GM18517 (cell line): ENCODE measurements around the gene DAB2IP.

Experiments used
- ATAC-seq: cut with Tn5 transposase; IDR thresholded peaks from one replicate; pipeline ENCODE4 v1.9.1; 2021; ENCODE audit warnings: mild to moderate bottlenecking, moderate library complexity; ENCODE audit not compliant: unreplicated experiment

The DAB2IP gene

DNA sequence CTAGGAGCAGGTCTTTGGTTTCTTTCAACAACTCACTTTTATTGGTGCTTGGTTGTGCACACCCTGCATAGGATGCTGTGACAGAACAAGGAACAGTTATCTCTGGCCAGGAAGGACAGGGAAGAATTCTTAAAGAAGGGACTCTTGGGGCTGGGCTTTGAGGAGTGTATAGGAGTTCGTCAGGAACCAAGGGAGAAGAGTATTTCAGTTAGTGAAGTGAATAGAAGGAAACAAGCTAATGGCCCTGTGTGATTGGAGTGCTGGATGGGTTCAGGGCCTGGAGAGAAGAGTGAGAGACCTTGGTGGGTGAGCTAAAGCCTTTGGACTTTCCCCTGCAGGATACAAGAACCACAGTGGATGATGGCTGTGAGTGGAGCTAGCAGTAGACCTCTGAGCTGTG is 32.2 kb downstream of the DAB2IP start:
- no peak for ATAC-seq

DNA sequence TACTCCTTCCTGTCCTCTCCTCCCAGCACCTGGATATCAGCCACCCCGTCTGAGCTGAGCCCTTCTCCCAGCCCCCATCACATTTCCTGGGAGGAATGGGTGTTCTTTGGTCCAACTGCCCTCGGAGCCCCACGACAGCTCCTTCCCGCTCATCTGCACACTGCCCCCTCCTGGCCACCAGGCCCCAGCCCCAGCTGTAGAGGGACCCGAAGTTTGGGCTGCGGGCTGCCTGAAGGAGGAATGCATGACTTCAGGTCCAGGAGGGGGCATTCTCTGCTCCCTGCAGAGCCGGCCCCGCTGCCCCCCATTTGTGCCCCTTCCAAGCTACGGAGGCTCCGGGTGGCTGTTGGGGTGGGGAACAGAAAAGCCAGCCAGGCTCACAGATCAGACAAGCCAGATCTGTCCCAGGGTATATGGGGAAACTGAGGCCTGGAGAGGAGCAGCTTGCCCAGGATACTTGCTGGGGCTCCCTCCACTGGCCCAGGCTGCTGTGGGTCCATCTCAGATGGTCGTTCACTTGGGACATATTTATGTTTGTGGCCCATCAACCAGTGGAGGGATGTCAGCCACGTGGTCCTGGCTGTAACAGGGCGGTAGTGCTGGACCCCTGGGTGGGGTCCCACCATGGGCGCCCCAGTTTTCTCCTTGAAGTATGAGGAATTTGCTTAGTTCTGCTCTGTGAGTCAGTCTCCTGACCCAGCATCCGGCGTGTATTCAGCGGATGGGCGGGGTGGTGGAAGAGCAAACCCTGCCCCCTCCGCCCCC is 33.1 kb downstream of the DAB2IP start:
- ATAC-seq: no peak

DNA sequence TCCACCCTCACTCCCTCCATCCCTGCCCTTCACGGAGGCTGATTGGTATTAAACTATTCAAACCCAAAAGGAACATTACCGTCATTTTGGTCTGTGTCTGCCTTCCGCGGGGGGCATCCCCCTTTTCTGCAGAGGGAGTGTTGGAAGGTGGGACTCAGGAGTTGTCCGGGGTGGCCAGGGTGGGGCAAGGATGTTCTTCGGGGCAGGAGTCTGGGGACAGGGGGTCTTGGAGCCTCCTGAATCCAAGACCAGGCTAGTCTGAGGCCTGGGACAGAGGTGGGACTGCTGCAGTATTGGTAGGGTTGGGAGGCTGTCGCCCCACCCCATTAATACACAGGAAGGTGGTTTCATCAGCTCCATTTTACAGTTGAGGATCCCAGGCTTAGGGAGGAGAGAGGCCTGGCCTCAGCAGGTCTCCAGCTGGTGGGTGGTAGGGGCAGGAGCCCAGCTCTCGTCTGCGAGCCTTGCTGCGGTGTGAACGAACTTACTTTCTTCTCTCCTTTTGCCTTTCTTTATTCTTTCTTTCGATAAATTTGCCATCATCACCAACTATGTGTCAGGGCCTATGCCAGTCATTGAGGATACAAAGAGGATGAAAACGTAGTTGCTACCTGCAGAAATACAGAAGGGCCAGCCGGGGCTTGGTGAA is 33.8 kb downstream of the DAB2IP start:
- ATAC-seq: no peak

DNA sequence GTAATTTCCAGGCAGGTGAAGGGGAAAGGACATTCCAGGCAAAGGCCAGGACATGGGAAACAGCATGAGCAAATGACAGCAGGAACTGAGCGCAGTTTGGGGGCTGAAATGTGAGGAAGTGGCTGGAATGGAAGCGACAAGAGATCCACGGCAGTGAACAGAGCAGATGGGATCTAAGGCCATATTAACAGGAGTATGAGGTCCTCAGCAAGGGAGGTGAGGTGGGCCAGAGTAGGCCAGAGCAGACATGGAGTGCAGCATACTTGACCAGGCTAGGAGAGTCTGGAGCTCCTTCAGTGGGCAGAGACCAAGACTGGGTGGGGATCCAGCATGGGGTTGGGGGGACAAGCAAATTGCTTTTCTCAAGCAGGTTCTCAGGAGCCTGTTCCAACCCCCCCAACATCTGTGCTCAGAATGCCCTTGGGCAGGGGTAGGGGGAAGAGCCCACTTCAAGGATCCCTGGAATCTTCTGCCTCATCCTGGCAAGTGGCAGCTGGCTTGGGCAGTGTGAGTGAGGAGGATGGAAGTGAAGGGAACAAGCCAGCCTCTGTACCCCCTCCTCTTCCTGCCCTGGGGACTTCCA is 34.5 kb downstream of the DAB2IP start:
- ATAC-seq: no peak

DNA sequence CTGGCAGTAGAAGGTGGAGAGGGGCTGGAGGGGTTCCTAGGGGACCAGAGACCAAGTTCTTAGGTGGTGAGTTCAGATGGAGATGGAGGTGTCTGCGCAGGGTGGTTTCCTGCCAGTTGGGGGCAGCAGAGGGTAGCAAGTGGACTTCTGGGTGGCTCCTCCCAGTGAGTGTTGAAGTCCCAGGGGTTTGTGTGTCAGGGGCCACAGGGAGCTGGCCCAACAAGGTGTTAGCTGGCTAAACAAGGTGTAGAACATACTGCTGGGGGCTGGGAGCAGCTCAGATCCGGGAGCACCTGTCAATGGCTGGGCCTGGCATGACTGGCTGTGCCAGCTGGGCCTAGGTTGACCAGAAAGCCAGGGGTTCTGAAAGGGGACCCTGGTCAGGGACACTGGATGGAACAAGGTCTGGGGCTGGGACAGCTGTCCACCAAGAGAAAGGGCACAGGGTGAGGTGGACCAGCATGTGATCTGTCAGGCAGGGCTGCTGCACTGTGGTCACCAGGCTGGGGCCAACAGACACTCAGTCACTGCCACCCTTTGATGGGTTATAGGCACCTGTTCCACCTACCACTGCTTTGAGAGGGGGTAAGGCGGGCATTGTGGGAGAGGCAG is 35.6 kb downstream of the DAB2IP start:
- peak; percentile 49 for ATAC-seq

DNA sequence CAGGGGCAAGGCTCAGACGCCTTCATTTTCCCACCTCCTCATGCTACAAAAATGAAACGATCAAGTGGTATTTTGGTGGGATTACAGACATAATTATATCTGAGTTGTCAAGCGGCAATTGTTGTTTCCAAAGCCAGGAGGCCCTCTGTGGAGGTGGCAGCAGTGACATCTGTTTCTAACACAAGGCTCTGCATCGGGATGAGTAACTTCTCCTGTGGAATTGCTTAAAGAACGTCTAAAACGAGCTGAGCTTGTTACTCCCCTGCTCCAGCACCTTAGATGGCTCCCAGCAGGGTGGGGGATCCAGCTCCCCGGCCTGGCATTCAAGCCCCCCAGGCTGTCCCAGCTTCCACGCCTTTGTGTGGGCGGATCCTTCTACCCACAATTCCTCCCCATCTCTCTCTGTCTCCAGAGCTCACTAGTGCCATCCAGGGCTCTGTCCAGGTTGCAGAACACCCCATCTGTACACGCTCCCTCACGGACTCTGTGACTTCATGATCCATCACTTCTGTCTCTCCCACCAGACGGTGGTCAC is 36.8 kb downstream of the DAB2IP start:
- no peak for ATAC-seq

DNA sequence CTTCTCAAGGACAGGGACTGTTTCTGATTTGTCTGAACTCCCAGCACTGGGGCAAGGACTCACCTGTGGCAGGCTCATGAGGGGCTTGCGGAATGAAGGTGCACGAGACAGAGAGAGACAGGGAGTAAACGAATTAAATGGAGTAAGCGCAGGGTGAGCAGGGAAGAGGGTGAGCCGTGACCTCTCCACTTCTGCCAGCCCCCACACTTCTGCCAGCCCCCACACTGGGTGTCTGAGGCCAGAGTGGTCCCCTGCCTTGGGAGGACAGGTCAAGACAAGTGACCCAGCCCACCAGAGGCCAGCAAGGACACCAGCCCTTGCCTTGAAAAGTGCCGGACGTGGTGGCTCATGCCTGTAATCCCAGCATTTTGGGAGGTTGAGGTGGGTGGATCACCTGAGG is 37.2 kb downstream of the DAB2IP start:
- ATAC-seq: no peak

DNA sequence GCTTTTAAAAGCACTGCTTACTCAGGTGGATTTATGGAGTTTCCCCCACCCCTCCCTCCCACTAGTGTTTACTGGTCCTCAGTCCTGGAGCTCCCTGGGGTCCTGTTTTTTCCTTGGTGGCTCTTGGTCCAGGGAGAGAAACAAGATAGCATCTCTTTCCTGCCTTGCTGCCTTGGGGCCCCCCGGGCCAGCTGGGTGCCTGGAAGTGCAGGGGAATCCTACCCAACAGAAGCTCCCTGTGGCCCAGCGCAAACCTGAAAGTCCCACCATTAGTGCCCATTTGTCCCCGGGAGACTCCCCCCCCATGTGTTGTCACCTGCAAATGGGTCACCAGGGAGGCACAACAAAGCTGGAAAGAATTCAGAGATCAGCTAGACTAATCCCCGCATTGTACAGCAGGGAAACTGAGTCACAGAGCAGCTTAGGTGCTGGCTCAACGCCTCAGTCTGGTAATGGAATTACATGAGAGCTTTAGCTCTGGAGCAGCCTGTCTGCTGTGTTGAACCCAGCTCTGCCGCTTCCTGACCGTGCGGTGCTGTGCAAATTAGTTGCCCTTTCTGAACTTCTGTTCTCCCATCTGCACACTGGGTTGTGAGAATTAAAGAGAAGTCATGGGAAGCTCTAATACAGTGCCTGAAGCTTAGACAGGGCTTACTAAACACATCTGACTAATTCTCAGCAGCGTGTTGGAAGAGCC is 38.2 kb downstream of the DAB2IP start:
- no peak for ATAC-seq

DNA sequence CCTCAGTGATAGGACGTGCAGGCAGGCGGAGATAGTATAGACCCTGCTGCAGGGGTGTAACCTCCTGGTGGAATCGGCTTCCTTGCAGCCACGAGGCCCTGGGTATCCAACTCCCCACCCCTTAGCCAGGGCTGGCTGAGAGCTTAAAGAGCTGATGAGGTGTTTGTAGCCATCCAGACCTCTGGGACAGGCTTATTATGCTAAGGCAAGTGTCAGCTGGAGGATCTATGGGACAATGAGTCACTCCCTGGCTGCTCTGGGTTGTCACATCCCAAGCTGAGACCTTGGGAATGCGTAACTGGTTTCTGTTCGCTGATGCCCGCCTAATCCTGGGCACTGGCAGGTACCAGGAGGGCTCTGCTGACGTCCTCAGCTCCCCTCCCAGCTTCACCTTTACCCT is 38.9 kb downstream of the DAB2IP start:
- ATAC-seq: no peak

DNA sequence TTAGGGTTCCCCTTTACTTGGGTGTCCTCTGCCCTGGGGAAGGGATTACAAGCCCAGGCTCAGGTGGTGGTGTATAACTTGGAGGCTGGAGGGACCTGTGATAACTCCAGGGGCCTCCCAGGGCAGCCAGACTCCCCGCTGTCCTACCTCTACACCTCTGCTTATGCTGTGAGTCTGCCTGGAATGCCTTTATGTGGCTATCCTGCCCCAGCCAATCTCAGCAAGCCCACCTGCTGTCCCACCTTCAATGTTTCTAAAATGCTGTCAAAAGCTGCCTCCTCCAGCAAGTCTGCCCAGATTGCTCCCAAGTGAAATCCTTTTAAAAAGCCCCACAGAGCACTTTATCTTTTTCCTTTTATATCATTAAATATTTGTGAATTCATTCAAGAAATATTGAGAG is 39.3 kb downstream of the DAB2IP start:
- no peak for ATAC-seq

DNA sequence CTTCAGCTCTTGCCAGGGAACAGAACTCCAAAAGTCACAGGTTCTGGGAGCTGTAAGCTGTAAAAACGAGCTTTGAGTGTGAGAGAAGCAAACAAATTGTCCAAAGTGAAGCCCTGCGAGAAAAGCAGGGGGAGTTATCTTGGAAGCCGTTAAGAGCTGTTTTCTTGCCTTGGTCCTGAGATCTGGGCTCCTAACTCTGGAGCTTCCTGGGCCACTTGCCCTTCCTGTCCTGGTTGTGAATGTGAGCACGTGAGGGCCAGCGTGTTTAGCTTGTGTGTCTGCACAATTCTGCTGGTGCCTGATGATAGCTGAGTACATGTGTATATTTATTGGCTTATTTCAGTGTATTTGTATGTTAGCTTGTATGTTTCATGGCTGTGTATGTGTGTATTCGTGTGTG is 40.5 kb downstream of the DAB2IP start:
- no peak for ATAC-seq

DNA sequence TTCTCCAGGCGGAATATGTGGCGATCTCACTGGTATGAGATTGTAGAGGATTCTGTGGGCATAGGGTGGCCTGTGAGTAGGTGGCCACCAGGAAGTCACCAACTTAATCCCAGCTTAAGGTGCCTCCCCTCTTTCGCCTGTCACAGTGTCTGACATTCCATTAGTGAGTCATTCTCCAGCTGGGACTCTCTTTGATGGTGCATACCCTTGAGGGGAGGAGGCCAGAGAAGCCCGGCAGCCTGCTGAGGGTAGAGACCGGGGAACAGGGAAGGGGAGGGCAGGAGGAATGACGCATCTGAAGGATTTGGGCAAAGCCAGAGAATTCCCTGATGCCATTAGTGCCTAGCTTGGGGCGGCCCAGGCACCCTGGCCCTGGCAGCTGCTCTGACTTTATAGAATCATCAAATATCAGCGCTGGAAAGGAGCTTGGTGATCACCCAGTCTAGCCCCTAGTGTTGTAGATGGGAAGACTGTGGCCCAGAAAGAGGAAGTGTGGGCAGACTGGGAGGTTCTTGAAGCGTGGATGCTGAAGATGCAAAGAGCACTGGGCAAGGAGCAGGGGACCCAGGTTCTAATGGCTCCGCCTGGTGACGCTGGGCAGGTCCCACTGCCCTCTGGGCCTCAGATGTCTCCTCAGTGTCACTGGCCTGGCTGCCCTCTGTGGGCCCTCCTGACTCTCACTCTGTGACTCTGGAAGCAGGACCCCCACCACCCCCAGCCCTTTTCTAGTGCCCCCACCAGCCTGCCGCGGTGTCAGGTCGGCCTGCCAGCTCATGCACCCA is 41.4 kb downstream of the DAB2IP start:
- no peak for ATAC-seq

DNA sequence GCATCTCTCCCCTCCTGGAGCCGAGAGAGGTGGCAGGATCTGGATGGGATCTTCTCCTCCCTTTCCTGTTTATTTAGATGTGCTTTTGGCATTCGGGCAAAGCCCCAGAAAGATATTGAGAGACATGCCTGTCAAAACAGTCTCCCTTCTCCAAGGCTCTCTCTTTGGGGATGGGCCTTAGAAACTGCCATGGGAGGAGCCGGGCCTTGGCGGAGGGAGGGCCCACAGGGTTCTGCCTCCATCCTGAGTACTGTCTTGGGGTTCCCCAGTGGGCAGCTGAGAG is 41.9 kb downstream of the DAB2IP start:
- ATAC-seq: no peak

DNA sequence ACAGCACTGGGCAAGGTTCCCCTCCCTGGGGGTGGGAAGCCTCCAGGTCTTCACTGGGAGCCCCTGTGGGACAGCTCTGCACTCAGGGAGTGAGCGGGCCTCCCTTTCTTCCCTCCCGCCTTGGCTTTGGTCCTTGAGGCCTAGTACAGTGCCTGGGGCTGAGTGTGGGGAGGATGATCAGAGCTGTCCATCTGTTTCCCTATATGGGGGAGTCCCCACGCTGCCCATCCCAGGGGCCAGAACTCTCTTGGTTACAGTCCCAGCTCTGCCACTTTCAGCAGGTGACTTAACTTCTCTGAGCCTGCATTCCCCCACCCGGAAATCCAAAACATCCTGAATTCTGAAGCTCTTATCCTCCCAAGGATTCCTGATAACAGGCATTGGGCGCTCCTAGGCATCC is 42.6 kb downstream of the DAB2IP start:
- ATAC-seq: no peak

DNA sequence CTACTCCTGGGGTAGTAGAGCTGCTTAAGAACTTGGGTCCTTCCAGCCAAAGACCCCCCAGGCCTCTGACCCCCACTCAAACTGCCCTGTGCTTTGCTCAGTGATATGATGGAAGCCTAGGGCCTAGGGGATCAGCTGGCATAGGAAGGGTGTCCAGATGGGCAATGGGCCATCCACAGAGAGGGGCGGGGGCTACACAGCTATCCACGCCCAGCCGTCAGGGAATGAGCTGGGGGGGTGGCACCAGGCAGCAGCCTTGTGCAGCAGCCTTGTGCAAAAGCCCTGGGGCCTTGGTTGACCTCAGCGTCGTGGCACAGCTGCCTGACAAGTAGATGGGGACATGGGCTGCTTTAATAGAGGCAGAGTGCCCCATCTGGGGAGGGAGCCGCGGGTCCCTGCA is 43.2 kb downstream of the DAB2IP start:
- ATAC-seq: no peak

DNA sequence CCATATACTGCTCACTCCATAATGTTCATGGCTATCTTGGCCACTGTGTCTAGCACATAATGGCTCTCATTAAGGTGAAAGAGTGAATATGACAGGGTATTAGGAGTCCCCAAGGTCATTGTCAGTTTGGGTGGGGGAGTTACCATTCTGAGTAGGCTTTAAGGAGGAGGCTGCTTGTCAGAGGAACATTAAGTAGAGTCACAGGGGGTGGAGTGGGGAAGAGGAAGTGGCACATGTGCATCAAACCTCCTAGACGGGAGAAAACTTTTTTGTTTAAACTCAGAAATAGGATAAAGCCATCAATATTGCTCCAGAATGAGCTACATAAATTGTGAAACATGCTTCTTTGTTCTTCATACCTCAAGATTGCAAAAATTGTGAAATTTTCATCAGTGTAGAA is 45.5 kb downstream of the DAB2IP start:
- ATAC-seq: no peak

DNA sequence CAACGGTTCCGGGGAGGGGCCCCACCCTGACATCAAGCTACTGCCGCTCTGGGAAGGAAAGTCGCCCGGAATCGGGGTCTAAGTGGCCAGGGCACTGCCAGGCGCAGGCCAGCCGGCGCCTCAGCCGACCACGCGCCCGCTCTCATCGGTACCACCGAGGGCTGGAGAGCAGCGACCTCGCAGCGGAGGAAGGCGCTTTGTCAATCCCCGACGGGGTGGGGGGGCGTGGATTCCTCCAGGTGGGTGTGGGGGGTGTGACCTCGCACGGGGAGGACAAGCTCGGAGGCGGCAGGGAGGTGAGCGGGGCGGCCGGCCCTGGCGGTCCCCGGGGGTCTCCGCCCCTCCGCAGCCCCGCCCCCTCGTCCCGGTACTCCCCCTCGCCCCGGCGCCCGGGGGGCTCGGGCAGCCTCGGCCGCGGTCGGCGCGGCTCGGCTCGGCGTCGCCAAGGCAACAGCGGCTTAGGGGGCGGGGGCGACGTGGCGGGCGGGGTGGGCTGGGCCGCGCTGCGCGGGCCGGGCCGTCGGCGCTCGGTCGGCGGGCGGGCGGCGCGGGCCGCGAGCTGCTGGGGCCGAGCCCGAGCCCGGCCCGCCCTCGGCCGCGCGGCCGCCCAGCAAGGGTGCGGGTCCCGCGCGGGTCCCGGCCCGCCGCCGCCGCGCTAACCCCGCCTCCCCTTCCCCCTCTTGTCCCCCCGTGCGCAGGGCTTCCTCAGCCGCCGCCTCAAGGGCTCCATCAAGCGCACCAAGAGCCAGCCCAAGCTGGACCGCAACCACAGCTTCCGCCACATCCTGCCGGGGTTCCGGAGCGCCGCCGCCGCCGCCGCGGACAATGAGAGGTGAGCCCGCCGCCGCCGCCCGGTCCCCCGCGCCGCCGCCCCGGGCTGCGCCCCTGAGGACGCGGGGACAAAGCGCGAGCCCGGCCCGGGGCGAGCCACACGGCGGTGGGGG is 47.5 kb downstream of the DAB2IP start:
- no peak for ATAC-seq

DNA sequence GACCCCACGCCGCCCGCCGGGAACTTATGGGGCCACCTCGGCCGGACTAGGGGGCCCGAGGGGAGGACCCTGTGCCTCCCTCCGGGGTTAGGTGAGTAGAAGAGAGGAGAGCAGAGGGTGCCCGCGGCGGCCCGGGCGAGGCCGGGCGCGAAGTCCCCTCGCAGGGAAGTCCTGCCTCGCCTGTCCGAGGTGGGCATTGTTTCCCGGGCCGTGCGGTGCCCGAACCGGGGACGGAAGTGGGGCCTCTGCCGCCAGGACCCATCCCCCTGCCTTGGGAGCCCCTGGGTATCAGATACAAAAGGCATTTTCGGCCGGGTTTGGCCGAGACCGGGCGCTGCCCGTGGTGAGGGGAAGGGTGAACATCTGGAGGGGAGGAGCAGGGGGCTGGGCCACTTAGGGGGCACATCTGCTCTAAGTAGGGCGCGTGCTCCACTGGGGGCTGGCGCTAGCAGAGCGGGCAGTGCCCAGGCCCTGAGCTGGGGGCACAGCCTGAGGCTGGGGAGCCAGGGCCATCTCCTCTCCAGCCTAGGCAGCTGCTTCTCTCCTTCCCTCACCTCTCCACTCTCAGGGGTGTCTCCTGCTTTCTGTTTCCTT is 48.2 kb downstream of the DAB2IP start:
- no peak for ATAC-seq

DNA sequence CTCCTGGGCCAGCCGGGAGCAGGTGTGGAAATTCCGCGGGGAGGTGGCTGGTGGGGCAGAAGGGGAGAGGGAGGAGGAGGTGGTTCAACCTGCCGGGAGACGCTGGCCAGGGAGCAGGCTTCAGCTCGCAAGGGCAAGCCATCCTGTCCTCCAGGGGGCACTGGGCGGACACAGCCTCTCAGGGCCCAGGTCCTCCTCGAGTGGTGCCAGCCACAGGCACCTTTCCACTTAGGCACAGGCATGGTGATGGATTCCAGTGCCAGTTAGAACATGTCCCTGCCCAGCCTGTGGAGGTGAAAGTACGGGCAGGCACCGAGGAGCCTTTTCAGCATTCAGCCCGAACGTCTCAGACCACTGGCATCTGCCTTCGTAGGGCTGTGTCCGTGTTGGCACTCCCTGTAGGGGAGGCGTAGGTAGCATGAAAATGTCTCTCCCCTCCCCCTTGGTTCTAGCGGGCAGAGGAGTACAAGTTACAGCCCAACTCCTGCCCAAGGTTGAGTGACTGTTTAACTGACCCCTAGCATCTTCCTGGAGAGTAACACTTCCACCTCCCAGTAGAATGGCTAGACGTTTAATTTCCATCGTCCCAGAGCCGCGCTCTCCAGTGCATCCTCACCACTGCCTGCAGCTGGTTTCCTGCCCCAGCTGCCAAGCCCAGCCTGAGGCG is 48.9 kb downstream of the DAB2IP start:
- ATAC-seq: no peak
